Left cardiac atrium (tissue), 4 donors: Measurements from ENCODE around the gene LAMA4. TPM values are rescaled to one million over a fixed set of nuclear protein-coding genes. Genes with fewer than 3 reads are reported as not detected.

Experiments
- ATAC-seq, 2 donors: fragments of 200-7000 bp; cut with Tn5 transposase; one replicate each; pipeline ENCODE4 v1.9.1; 2020; ENCODE audit warnings: mild to moderate bottlenecking in 2 of 2, moderate library complexity in 2 of 2
- DNase-seq: peaks from one replicate; pipeline ENCODE4 v3.0.0-alpha.2; 2020
- intact Hi-C, 2 donors: fragments of 100-400 bp; cut with DNase I; formaldehyde crosslinking; loops; one replicate each; pipeline versions ENCODE4 v1.14.1 to v1.15.1; 2022 to 2023
- total RNA-seq, 2 donors: library from RNA; stranded (reverse); fragmentation: NEBNext Ultra II Directional; extraction: Animal tissue kit (Norgen Biotek cat#: 25700); gene quantifications; one replicate each; pipeline ENCODE4 v1.2.1, GENCODE V29; 2021
- donor health status: DM: no; HTN: yes; CAD: no.
- donor health status: DM: no; HTN: yes; CAD: no; lungs with severe emphysema.
- donor health status: DM: yes; HTN: yes; CAD: no.
- donor health status: Dilated cardiomyopathy.

The LAMA4 gene
- total RNA-seq, 2 donors from 2014 or later, result 63.7 to 87.8 TPM

- DNase-seq, result no peak
- intact Hi-C loops, result no loop called here
- ATAC-seq, result peak; percentile 71 to 77
Measured at GRCh38 chr6:112223070-112223861, 31.1 kb downstream of the LAMA4 start.

DNA sequence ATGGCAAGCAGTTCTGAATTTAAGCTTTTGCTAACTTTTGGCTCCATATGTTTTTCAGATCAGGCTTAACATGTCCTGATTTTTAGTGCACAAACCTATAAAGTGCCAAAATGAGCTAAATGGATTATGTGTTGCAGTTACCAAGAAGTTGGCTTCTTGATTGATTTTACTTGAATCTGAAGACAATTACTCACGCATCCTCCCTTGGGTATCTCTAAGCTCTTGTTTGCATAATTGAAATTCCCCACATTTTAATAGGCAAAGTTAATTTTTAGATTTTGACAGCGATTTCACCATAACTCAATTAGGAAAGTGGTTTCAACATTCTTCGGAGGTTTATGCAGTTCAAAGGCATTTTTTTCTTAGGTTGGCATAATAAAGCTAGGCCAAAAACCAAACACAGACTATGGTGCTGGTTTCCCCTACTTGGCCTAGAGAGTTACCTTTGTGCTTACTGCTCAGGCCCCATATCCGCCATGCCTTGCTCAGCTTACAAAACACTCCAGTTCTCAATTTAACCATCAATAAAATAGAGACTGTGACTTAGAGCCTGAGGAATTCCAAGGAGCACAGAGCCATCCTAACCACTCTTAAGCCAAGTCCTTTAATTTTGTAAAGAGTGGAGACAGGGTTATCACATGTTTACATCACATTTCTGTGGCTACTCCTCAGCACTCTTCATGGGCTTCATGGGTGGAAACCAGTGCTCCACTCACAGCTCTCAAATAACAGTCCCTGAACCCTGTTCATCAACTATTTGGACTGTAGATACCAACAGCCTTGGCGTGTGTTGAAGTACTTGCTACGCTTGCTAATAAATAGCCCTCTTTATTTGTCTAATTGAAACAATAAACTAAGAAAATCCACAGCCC is 32.1 kb downstream of the LAMA4 start:
- no peak for DNase-seq
- intact Hi-C loops, result no loop called here
- peak; percentile 45 to 48 for ATAC-seq

DNA sequence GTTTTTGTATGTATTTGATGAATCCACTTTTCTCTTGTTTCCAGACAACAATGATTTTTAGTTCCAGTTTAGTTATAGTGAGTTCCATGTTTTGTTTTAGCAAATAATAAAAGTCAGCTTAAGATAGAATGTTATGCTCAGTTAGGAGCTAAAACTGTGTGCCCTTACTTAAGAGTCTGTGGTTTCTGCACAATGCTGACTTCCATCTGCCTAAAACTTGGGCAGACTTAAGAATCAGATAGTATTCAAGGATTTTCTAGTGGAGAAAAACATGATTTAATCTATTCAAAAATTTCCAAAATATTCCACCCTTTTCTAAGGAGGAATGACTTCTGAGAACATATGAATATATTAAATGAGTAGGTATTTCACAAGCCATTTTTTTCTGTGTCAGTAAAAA is 32.8 kb downstream of the LAMA4 start:
- intact Hi-C loops, result no loop called here
- no peak for DNase-seq
- ATAC-seq, result no peak

- intact Hi-C loops, result no loop called here
- peak; percentile 70 to 88 for ATAC-seq
- DNase-seq, result peak; percentile 72
Measured at GRCh38 chr6:112218563-112218962, 35.8 kb downstream of the LAMA4 start.

DNA sequence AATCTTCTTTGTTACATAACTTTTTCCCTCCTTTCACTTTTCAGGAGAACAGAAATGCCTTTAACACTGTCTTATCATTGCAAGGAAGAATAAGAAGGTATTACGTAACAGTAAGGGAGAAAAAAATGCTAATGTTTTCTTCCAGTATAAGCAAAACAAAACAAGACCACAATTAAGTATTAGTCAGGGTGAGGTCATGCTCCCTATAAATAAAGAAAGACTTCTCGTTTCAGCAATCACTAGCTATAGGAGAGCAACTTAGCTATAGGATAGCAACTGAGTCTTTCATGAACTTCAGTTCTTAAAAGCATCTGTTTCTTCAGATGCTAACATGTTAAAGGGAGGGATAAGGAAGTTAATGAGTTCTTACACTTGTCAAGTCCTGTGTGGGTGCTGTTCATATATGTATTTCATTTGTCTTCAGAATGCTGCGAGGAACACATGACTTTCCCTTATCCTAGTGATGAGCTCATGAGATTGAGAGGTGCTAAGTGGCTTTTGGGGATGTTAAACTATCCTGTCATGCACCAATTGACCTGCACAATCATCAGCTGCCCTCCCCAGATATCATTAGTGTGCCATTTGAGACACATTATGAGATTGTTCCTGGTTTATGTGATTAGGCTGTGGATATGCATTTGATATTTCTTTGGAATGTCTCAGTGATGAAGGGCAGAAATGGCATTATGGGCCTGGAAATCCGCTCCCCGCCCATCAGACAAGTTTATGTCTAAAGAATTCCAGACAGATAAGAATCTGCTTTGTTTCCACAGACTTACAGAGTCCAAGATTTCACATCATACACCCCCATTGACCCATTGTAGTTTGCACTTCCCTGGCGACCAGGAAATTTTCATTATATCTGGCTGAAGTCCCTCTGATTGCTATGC is 37.5 kb downstream of the LAMA4 start:
- DNase-seq (no peak), ATAC-seq (peak in 1 of 2 donors; percentile 4)
- intact Hi-C loops, result no loop called here

DNA sequence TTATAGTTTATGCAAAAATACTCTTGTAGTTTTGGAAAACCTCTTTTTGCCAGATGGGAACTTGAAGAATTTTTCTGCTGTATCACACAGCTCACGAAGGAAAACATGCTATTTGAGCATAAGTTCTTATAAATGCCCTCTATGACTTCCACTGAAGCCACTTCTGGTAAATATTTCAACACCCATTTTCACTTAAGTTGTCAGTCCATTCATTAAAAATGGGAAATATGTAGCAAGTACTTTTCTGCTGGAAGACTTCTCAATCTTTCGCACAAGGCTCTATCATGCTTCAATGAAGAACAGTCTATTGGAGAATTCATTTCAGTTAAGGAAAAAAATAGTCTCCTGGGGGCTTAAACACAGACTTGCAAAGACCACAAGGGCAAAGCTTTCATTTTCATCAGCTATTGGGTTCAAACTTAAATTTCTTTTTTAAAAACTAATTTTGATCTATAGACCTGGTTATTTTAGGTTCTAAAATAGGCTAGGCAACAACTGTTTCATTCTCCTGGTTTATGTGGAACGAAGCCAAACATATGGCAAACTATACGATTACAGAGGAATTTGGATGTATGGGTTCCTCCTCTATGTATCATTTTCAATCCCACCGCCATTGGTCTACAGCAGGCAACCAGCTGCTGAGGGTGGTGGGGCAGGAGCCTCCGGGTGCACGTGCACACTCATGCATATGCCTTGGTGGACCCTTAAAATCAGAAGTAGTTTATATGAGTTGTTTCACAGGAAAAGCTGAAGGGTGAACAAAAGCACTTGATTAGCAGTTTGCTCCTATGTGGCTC is 38.7 kb downstream of the LAMA4 start:
- DNase-seq, result no peak
- intact Hi-C loops, result no loop called here
- ATAC-seq, result no peak

DNA sequence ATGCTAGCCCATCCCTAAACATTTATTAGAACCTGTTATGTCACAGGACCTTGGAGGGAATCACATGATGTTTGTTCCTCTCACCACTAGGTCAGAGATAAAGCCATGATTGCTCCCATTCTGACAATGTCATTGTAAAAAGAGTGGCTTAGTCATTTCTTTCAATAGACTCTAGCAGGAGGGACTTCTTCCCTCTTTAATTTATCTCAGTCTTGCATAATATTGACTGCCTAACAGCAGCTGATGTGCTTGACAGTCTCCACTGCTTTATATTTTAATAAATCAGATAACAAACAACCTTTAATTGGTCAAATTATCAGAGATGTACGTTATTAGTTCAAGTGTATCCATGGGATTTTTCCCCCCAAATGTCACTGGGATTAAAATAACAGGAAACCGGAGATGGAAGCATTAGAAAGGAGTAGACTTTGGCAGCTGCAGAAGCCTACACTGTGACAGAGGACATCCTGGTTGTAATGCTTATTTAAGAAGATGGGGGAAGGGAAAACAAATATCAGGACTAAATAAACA is 39.6 kb downstream of the LAMA4 start:
- DNase-seq, result no peak
- ATAC-seq, result peak in 1 of 2 donors; percentile 8
- intact Hi-C loops, result no loop called here

- intact Hi-C loops, result no loop called here
- DNase-seq (no peak), ATAC-seq (no peak)
Measured at GRCh38 chr6:112210852-112211251, 43.5 kb downstream of the LAMA4 start.

DNA sequence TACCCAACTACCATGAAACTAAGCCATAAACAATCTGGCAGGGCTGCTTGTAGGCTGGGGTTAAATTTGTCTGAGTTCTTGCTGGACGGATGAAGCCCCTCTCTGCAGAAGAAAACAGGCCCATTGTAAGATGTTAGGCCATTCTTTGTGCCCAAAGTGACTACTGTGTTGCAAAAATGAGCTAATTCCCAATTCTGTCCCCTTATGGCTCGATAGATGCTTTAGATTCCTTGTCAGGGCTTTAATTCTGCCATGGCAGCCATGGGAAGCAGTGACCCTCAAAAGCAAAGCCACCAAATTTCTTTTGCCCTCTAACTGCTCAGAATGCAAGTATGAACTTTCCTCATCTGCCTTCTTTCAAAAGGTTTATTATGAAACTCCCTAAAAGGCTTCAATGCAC is 45.2 kb downstream of the LAMA4 start:
- intact Hi-C loops, result no loop called here
- DNase-seq, result no peak
- ATAC-seq, result no peak

GRCh38 chr6:112207776-112208175 is 46.6 kb downstream of the LAMA4 start:
- DNase-seq (no peak), ATAC-seq (no peak)
- intact Hi-C loops, result no loop called here

DNA sequence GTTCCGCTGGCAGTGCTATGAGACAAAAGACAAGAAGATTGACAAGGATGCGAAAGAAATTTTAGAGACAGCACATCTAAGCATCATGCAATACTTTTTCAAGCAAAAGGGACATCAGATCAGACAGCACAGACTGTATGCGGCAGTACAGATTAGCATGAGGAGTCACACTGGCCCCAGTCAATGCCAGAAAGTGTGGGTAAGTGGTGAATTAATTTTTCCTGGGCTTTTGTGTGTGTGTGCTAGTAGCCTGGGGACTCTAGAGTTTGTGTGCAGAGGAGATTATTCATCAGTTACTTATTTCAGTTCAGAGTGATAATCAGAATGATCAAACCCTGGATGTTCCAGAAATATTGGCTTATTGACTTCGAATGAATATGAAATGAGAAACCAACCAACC is 47.2 kb downstream of the LAMA4 start:
- ATAC-seq (no peak), DNase-seq (no peak)
- intact Hi-C loops, result no loop called here

DNA sequence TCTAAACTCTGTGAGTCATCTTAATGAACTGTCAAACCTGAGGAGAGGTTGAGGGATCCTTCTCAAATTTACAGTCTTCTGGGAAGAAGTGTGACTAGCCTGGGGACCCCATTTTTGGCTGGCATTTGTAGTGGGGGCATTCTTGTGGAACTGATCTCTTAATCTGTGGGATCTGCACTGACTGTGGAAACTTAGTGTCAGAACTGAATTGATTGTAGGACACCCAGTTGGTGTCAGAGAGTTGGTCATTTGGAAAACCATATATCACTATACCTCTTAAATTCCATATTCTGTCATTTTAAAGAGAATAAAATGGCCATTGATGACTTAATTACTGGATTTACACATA is 48.3 kb downstream of the LAMA4 start:
- no peak for ATAC-seq
- intact Hi-C loops, result no loop called here

DNA sequence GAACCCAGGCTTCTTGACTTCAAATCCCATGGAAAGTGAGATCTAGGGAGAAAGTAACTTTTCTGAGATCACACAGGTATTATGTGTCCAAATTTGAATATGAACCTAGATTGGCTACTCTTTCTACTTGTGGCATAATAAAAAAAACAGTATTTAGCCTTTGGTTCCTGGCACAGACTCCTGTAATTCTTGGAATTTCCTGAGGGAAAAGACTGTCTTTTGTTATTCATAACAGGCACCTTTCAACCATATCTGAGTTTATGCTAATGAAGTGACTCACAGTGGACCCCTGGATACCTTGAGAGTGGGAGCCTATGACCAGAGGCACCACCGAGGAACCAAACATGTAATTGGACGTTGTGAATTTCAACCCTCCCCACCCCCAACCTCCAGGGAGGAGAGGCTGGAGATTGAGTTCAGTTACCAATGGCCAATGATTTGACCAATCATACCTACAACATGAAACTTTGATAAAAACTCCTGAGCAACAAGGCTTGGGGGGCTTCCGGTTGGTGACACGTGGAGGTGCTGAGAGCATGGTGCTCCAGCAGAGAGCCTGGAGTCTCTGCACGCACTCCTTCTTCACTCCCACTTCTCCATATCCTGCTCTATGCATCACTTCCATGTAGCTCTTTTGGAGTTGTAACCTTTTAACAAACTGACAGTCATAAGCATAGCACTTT is 48.8 kb downstream of the LAMA4 start:
- no peak for DNase-seq
- peak; percentile 33 to 50 for ATAC-seq
- intact Hi-C loops, result no loop called here

More for the DNA sequence above, 48.3 kb downstream of the LAMA4 start:
- no peak for DNase-seq

DNA sequence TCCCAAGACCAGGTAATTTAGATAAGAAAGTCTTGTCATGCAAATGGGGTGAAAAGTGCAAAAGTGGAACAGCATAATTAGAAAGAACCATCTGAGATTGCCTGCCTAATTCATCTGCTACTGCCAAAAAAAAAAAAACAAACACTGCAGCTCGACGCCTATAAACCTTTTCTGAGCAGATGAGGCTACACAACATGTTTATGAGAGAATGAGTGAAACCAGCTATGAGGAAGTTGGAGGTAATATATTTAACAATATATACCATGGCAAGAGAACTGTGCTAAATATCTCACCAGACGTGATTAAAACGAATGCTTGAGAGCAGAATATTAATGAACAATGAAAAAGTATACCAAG is 50.0 kb downstream of the LAMA4 start:
- intact Hi-C loops, result no loop called here
- DNase-seq, result no peak
- no peak for ATAC-seq

DNA sequence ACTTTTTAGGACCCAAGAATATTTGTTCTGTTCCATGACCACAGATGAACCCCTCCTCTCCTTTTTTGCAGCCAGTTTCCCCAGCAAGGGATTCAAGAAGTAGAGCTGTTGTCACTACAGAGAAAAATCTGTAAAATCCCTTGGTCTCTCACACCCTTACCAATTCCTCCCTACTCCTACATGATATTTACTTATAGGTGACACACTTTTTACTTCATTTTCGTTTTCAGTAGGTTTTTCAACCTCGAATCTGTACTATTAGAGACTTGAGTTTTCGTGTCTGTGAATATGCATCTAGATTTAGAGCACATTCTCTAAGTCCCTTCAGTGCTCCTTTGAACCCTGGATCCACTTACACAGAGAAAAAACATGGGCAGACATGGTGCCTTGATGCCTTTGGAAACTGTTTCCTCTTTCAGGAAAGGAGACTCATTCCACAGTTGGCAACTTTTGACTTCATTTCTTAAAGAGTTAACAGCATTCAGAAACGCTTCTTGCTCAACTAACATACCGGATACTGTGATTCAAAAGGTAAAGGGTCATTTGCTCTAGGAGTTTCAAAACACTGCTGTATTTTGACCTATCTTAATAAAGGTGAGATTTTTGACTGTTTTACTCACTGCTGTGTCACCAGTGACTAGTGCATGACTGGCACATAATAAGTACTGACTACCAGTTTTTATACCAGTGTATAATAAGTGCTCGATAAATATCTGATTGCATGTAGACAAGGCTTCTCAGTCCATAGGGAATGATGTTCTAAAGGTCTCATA is 50.6 kb downstream of the LAMA4 start:
- intact Hi-C loops, result no loop called here
- ATAC-seq, result peak; percentile 23 to 70

DNA sequence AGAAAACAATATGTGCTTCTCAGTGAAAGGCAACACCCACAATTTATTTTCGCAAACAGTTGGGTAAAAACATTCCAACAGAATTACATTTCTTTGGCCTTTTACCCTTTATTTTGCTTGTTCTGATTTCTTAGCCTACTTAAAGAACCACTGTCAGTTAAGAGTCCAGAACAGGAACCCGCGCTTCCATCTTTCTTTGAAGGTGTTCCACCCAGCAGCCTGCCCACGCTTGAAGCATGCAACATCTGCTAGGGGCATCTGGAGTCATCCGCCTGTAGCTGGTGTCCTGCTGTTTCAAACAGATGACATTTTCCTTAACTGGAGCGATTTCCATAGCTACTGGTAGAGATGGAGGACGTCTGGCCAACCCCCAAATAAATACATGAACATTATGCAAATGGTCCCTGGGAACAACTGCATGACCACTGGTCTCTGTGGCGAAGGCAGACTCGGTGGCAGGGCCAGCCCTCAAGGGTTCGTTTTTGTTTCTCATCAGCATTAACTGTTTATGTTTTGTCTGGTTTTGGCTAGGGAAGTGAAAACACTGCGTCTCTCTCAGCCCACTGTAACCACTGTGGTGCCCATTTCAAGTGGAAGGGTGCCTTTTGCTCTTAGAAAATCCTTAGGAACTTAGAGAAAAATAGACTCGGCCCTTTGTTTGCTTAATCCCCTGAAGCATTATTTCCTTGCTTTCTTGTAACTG is 51.6 kb downstream of the LAMA4 start:
- ATAC-seq, result no peak
- no peak for DNase-seq
- intact Hi-C loops, result no loop called here

More for the DNA sequence above, 50.6 kb downstream of the LAMA4 start:
- DNase-seq, result no peak
